GM21786 (cell line): ENCODE results near the gene PTPN23.
"Not testable (repeated sequence)": the region's sequence is repeated elsewhere in the genome, so short reads cannot be mapped to it uniquely, and the experiment has no call there.

Experiments used
- ATAC-seq: cut with Tn5 transposase; IDR thresholded peaks from one replicate; pipeline ENCODE4 v1.9.1; 2021; ENCODE audit not compliant: unreplicated experiment

Gene PTPN23

GRCh38 chr3:47434849-47435248 is 54.0 kb downstream of the PTPN23 start:
- no peak for ATAC-seq

GRCh38 chr3:47436180-47436579 is 55.4 kb downstream of the PTPN23 start:
- ATAC-seq: no peak

- no peak for ATAC-seq
Measured at GRCh38 chr3:47440131-47440530, 59.3 kb downstream of the PTPN23 start.

GRCh38 chr3:47441796-47442551 is 61.2 kb downstream of the PTPN23 start:
- ATAC-seq: no peak

DNA sequence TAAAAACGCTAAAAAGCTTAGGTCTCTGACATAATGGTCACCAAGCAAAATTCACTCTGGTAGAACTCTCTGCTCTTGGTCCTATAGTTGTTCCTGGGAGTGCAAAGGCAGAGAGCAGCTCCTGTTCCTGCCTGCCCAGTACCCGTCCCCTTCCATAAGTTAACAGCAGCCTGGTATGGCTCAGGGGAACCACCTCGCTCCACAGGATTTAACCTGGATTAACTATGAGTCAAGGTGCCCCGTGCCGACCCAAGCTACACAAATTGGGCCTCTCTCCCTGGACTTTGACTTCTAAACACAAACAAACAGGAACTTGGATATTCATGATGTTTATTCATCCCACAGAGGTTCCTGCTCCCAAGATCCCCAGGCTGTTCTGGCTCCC is 62.8 kb downstream of the PTPN23 start:
- ATAC-seq: no peak

- no peak for ATAC-seq
Measured at GRCh38 chr3:47444103-47444502, 63.3 kb downstream of the PTPN23 start.

GRCh38 chr3:47452453-47453215 is 71.8 kb downstream of the PTPN23 start:
- no peak for ATAC-seq

GRCh38 chr3:47455806-47456452 is 75.1 kb downstream of the PTPN23 start:
- no peak for ATAC-seq

- no peak for ATAC-seq
Measured at GRCh38 chr3:47456984-47457383, 76.2 kb downstream of the PTPN23 start.

DNA sequence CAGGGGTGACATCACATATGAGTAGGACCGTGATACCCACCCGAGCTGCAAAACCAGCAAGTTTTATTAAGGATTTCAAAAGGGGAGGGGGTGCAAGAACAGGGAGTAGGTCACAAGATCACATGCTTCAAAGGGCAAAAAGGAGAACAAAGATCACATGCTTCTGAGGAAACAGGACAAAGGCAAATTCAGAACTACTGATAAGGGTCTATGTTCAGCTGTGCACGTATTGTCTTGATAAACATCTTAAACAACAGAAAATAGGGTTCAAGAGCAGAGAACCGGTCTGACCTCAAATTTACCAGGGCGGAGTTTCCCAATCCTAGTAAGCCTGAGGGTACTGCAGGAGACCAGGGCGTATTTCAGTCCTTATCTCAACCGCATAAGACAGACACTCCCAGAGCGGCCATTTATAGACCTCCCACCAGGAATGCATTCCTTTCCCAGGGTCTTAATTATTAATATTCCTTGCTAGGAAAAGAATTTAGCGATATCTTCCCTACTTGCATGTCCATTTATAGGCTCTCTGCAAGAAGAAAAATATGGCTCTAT is 78.8 kb downstream of the PTPN23 start:
- not testable (repeated sequence) for ATAC-seq
